ENCODE measurements around the gene ERC2.

The ERC2 gene

DNA sequence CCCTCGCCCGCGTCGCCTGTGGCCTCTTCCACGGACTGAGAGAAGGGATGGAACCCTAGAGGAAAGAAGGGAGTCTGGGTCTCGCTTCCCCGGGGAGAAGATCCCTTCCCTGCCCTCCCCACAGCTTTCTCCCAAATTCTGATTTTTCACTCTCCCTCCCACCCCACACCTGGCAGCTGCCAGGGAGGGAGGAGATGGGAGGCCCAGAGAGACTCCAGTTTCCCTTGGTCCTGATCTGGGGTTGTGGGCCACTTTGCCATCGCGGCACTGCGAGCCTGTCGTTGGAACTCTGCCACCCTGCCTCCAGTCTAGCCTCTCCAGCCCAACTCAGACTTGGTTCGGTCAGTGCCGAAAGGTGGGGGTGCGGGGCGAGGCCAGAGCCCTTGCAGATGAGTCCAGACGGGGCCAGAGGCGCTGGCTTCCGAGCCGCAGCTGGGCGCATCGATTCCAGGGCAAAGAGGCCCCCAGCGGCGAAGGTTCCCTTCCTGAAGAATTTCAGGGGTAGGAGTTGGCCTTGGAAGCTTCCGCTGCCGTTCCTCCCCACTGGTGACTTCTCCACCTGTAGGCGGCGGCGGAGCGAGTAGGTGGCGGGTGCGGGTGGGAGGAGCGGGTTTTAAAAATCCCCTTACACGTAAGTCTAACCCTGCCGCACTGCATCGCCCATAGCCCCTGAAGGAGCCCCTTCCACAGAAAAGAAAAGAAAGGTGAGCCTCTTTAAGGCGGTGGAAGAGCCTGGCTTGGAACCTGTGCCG lies 986.3 kb downstream of the ERC2 start:
- Histone ChIP-seq H3K27ac (ENCODE audit: low read depth, low read length) (no peak overlapping the region), H3K9me3 (ENCODE audit: control insufficient read depth, insufficient read depth, low read length) (no peaks in the 10 kb centered on the region), H3K27me3 (ENCODE audit: control insufficient read depth, insufficient read depth, low read length) (peaks cover 83% of the 10 kb centered on the region), H3K9ac (ENCODE audit: low read depth, low read length) (peak overlapping the region; percentile 14; the same call in 1 of the 2 replicates), H3K4me3 (ENCODE audit: low read depth, low read length) (peak overlapping the region; percentile 68), H3K4me1 (ENCODE audit: control insufficient read depth, insufficient read depth, low read length) (peaks cover 19% of the 10 kb centered on the region), H3K36me3 (ENCODE audit: control insufficient read depth, insufficient read depth, low read length) (no peaks in the 10 kb centered on the region)

DNA sequence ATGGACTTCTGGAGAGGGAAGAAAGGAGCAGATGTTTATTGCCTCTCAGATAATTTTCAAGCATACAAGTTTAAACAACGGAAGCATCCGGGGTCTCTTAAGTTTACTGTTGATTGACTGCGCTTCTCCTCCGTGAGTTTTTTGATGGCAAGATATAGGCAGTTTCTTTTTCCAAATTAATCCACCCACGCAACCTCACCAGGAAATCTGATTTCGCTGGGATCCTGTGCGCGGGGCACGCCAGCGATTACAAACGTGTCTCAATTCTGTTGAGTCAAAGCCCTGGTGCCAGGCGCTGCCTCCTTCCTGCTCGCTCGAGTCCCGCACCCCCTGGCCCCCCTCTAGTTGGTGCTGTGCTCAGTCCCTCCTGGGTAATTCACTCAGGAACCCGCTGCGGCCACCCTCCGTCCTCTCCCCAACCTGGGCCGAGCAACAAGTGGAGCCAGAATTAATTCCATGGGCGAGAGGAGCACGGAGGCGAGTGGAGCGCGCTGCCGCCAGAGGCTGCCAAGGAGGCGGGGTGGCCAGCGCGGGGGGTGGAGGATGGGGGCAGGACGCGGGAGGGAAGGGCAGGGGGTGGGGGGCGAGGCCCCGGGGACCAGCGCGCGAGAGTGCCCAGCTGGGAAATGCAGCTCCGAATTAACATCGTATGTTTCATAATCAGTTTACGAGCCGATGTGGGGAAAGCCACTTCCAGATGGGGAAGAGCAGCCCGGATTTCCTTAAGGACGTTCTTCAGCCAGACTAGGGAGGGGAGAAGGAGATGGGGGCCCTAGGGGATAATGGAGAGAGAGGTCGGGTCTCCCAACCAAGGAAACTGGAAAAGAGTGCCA lies 987.1 kb downstream of the ERC2 start:
- Histone ChIP-seq H3K27ac (ENCODE audit: low read depth, low read length) (no peak overlapping the region), H3K9me3 (ENCODE audit: control insufficient read depth, insufficient read depth, low read length) (no peaks in the 10 kb centered on the region), H3K4me1 (ENCODE audit: control insufficient read depth, insufficient read depth, low read length) (peaks cover 19% of the 10 kb centered on the region), H3K27me3 (ENCODE audit: control insufficient read depth, insufficient read depth, low read length) (peaks cover 79% of the 10 kb centered on the region), H3K4me3 (ENCODE audit: low read depth, low read length) (peak overlapping the region; percentile 68), H3K9ac (ENCODE audit: low read depth, low read length) (peak overlapping the region; percentile 14; the same call in 1 of the 2 replicates), H3K36me3 (ENCODE audit: control insufficient read depth, insufficient read depth, low read length) (no peaks in the 10 kb centered on the region)

DNA sequence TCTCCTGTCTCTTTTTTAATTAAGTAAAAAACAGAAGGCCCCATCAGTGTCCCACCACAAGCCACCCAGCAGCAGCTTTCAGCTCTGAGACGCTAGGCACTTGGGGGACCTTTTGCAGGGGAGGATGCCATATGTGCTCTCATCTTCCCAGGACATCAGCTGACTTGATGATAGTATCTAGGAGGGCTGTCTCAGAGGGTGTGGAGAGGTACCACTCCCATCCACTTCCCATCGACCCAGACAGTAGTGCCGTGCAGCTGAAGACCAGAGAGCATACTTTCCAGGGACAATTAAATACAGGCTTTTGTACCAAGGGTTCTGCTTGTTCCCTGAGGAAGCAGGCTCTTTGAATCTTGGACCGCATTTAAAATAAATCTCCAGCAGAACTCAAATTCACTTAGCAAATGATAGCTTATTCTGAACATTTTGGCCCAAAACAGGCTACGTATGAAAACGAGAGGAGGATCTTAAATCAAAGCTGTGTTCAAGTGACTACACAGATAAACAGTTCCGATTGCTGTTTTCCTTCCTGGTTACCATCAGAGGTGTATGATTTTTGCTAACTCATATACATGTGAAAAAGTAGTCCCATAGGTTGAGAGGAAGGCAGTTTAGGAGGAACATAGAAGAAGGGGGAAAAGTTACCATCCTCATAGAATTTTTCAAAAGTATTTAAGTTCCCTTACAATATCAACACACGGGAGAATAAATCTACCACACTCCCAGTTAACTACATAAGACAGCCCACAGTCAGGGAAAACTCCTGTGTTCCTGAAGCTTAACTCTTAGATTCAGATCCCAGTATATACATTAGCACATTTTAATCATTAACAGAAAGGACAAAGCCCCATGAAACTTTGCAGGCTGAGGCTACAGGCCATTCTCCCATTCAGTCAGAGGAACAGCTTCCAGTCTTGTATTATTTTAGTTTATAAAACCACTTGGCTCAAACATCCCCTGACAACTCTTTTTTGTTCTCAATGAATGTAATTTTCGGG lies 990.7 kb downstream of the ERC2 start:
- H3K27me3 ChIP-seq (ENCODE audit: control insufficient read depth, insufficient read depth, low read length) = peaks cover 70% of the 10 kb centered on the region
- H3K27ac ChIP-seq (ENCODE audit: low read depth, low read length) = no peak overlapping the region
- H3K4me3 ChIP-seq (ENCODE audit: low read depth, low read length) = no peak overlapping the region
- H3K36me3 ChIP-seq (ENCODE audit: control insufficient read depth, insufficient read depth, low read length) = no peaks in the 10 kb centered on the region
- no peak overlapping the region for H3K9ac ChIP-seq (ENCODE audit: low read depth, low read length)
- H3K4me1 ChIP-seq (ENCODE audit: control insufficient read depth, insufficient read depth, low read length) = 0 out of 2 replicates have a peak, but pooled peaks cover 5% of the 10 kb centered on the region
- no peaks in the 10 kb centered on the region for H3K9me3 ChIP-seq (ENCODE audit: control insufficient read depth, insufficient read depth, low read length)

DNA sequence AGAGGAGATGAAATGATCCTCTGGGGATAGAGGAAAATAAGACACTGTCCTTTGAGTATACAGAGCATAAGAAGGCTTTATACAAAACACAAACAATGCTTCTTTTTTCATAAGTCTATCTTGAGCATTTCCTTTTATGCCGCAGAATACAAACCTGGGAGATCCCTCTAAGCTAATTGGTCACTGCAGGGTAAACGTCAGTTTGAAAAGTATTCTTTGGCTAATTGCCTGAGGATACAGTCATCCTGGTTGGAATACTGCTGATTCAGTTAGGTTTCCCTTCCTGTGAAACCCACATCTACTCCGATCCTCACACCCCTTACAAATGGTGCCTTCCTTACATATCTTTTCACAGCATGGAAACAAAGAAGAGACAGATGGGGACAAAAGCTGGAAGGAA lies 991.8 kb downstream of the ERC2 start:
- H3K4me3 ChIP-seq (ENCODE audit: low read depth, low read length) = no peak overlapping the region
- no peak overlapping the region for H3K27ac ChIP-seq (ENCODE audit: low read depth, low read length)
- no peaks in the 10 kb centered on the region for H3K9me3 ChIP-seq (ENCODE audit: control insufficient read depth, insufficient read depth, low read length)
- H3K4me1 ChIP-seq (ENCODE audit: control insufficient read depth, insufficient read depth, low read length) = 0 out of 2 replicates have a peak, but pooled peaks cover 3% of the 10 kb centered on the region
- H3K9ac ChIP-seq (ENCODE audit: low read depth, low read length) = no peak overlapping the region
- no peaks in the 10 kb centered on the region for H3K36me3 ChIP-seq (ENCODE audit: control insufficient read depth, insufficient read depth, low read length)
- H3K27me3 ChIP-seq (ENCODE audit: control insufficient read depth, insufficient read depth, low read length) = peaks cover 59% of the 10 kb centered on the region

DNA sequence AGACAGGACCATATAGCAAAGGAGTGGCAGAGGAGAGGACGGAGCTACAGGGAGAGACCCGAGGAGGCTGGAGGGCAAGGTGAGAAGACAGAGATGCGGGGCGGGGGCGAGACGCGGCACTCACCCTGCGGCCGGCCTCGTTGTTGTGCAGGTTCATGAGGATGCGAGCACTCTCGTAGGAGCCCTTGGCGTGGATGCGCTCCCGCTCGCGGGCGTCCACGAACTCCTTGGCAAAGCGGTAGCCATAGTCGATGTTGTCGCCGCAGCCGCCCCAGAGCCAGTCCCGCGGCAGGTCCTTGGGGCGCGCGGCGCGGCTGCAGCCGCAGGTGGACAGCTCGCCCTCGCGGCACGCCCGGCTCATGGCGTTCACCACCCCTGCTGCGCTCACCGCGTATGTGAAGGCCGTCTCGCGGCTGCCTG lies 994.0 kb downstream of the ERC2 start:
- H3K4me1 ChIP-seq (ENCODE audit: control insufficient read depth, insufficient read depth, low read length) = peaks cover 4% of the 10 kb centered on the region; the same call in 1 of the 2 replicates
- H3K4me3 ChIP-seq (ENCODE audit: low read depth, low read length) = peak overlapping the region; percentile 48; the same call in 1 of the 2 replicates
- H3K9ac ChIP-seq (ENCODE audit: low read depth, low read length) = no peak overlapping the region
- H3K9me3 ChIP-seq (ENCODE audit: control insufficient read depth, insufficient read depth, low read length) = no peaks in the 10 kb centered on the region
- H3K27me3 ChIP-seq (ENCODE audit: control insufficient read depth, insufficient read depth, low read length) = peaks cover 37% of the 10 kb centered on the region
- H3K27ac ChIP-seq (ENCODE audit: low read depth, low read length) = no peak overlapping the region
- peaks cover 10% of the 10 kb centered on the region; the same call in 1 of the 2 replicates for H3K36me3 ChIP-seq (ENCODE audit: control insufficient read depth, insufficient read depth, low read length)

DNA sequence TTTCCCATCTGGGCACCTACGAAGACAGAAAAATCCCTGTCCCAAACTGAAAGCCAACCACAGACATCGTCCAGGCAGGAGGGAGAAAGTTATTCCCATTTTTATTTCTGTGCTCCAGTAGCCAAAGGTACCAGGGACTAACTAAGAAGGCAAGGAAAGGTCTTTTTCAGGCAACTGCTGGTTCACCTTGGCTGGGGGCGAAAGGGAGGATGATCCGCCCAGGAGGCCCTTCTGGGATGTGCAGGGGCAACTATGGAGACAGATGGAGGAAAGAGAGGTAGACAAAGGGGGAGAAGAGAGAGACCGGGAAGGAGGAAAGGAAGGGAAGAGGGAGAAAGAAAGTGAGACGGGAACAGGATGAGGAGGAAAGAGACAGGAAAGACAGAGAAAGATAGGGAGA lies 994.5 kb downstream of the ERC2 start:
- H3K27ac ChIP-seq (ENCODE audit: low read depth, low read length) = no peak overlapping the region
- peaks cover 32% of the 10 kb centered on the region for H3K27me3 ChIP-seq (ENCODE audit: control insufficient read depth, insufficient read depth, low read length)
- peak overlapping the region; percentile 48; the same call in 1 of the 2 replicates for H3K4me3 ChIP-seq (ENCODE audit: low read depth, low read length)
- H3K9me3 ChIP-seq (ENCODE audit: control insufficient read depth, insufficient read depth, low read length) = no peaks in the 10 kb centered on the region
- H3K4me1 ChIP-seq (ENCODE audit: control insufficient read depth, insufficient read depth, low read length) = peaks cover 4% of the 10 kb centered on the region; the same call in 1 of the 2 replicates
- H3K9ac ChIP-seq (ENCODE audit: low read depth, low read length) = no peak overlapping the region
- H3K36me3 ChIP-seq (ENCODE audit: control insufficient read depth, insufficient read depth, low read length) = peaks cover 10% of the 10 kb centered on the region; the same call in 1 of the 2 replicates

DNA sequence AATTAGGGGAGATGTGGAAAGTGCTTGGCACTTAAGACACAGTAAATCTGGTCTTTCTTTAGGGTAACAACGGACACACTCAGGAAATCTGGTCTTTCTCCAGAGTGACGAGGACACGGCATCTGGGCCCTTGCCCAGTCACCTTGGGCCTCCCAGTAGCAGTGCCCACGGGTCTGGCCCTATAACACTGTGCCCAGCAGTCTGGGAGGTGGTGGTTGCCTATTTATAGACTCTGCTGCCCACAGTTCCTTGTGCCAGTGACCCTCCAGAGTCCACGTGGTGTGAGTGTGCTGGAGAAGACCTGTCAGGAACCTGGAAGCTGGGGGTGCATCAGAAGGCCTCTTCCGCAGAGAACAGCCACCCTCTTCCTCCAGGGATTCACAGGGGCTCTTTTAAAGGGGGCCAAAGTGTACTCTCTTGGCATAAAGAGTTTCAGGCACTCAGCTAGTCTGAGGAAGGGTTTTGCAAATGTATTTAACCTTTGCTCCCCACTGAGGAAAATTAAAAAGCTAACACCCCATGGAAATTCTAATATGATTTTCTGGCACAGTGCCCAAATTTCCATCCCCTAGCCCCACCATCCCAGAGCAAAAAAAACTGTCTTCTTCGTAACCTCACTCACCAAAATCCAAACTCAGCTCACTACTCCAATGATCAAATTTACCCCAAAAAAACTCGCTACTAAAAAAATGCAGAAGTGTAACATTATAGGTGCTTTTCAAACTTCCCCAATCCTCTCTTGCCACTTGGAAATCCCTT lies 996.6 kb downstream of the ERC2 start:
- H3K27me3 ChIP-seq (ENCODE audit: control insufficient read depth, insufficient read depth, low read length) = peaks cover 26% of the 10 kb centered on the region
- H3K9ac ChIP-seq (ENCODE audit: low read depth, low read length) = no peak overlapping the region
- H3K4me3 ChIP-seq (ENCODE audit: low read depth, low read length) = no peak overlapping the region
- no peaks in the 10 kb centered on the region for H3K9me3 ChIP-seq (ENCODE audit: control insufficient read depth, insufficient read depth, low read length)
- H3K27ac ChIP-seq (ENCODE audit: low read depth, low read length) = no peak overlapping the region
- H3K36me3 ChIP-seq (ENCODE audit: control insufficient read depth, insufficient read depth, low read length) = peaks cover 10% of the 10 kb centered on the region; the same call in 1 of the 2 replicates
- H3K4me1 ChIP-seq (ENCODE audit: control insufficient read depth, insufficient read depth, low read length) = peaks cover 4% of the 10 kb centered on the region; the same call in 1 of the 2 replicates

DNA sequence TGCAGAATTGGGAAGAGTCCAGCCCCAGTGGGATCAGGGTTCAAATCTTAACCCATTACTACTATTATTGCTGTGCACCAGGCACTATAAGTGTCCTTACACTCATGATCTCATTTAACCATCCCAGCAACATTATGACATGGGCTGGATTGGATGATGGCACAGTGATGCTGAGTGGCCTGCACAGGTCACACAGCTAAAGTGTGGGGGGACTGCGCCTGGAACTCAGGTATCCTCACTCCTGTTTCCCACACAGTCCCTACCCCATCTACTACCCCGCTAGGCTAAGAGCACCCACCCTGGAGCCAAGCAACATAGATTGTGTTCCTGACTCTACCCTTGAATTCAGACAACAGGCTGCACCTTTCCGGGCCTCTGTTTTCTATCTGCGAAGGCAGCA lies 997.2 kb downstream of the ERC2 start:
- Histone ChIP-seq H3K36me3 (ENCODE audit: control insufficient read depth, insufficient read depth, low read length) (peaks cover 10% of the 10 kb centered on the region; the same call in 1 of the 2 replicates), H3K4me3 (ENCODE audit: low read depth, low read length) (no peak overlapping the region), H3K27me3 (ENCODE audit: control insufficient read depth, insufficient read depth, low read length) (peaks cover 24% of the 10 kb centered on the region), H3K9me3 (ENCODE audit: control insufficient read depth, insufficient read depth, low read length) (no peaks in the 10 kb centered on the region), H3K9ac (ENCODE audit: low read depth, low read length) (no peak overlapping the region), H3K4me1 (ENCODE audit: control insufficient read depth, insufficient read depth, low read length) (peaks cover 4% of the 10 kb centered on the region; the same call in 1 of the 2 replicates), H3K27ac (ENCODE audit: low read depth, low read length) (no peak overlapping the region)

DNA sequence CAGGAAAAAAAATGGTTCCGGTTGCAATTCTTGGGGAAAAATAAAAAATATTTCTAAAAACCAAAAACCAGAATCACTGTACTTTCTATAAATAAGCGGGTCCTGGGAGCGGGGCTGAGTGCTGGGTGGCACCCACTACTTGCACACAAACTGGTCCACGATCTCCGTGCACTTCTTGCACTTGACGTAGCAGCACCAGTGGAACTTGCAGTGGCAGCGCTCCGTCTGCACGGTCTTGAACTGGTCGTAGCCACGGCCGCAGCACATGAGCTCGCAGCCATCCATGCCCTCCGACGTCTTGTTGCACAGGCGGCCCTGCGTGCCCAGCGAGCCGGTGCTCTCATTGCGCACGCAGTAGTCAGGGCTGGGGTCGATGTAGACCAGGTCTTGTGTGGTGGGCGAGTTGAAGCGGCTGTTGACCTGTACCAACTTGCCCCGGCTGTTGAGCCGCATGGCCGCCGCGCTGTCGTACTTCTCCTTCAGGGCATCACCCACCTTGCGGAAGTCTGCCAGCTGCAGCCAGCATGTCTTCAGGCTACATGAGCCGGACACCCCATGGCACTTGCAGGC lies 998.2 kb downstream of the ERC2 start:
- H3K27ac ChIP-seq (ENCODE audit: low read depth, low read length) = no peak overlapping the region
- H3K4me3 ChIP-seq (ENCODE audit: low read depth, low read length) = no peak overlapping the region
- H3K27me3 ChIP-seq (ENCODE audit: control insufficient read depth, insufficient read depth, low read length) = peaks cover 17% of the 10 kb centered on the region
- H3K9ac ChIP-seq (ENCODE audit: low read depth, low read length) = no peak overlapping the region
- H3K36me3 ChIP-seq (ENCODE audit: control insufficient read depth, insufficient read depth, low read length) = peaks cover 10% of the 10 kb centered on the region; the same call in 1 of the 2 replicates
- peaks cover 4% of the 10 kb centered on the region; the same call in 1 of the 2 replicates for H3K4me1 ChIP-seq (ENCODE audit: control insufficient read depth, insufficient read depth, low read length)
- H3K9me3 ChIP-seq (ENCODE audit: control insufficient read depth, insufficient read depth, low read length) = no peaks in the 10 kb centered on the region

Measured in HUES48 (cell line).